Stimulated activated CD4-positive, alpha-beta T cell treated with anti-CD3 and anti-CD28 coated beads, TNF-alpha, amount 100 ng/mL, for 48 hours (primary cell): ENCODE measurements around the gene STBD1.
A peak's percentile ranks its signal among the peaks of the same experiment; 100 is the strongest.
"Not testable (repeated sequence)": the region's sequence is repeated elsewhere in the genome, so short reads cannot be mapped to it uniquely, and the experiment has no call there.

Experiments
- DNase-seq, 3 donors: peaks; one replicate each; pipeline ENCODE4 v3.0.0-alpha.2; 2020; ENCODE audit warnings: low read depth in 3 of 3

Gene STBD1

GRCh38 chr4:76322236-76322635 lies 15.7 kb downstream of the STBD1 start:
- DNase-seq: no peak

- DNase-seq: no peak
Observed at GRCh38 chr4:76325072-76325471, 18.5 kb downstream of the STBD1 start.

- no peak for DNase-seq
Observed at GRCh38 chr4:76326515-76326914, 20.0 kb downstream of the STBD1 start.

- DNase-seq: no peak
Observed at GRCh38 chr4:76334885-76335284, 28.4 kb downstream of the STBD1 start.

GRCh38 chr4:76339364-76339763 lies 32.8 kb downstream of the STBD1 start:
- DNase-seq: no peak

- DNase-seq: no peak
Observed at GRCh38 chr4:76341063-76341462, 34.5 kb downstream of the STBD1 start.

- no peak for DNase-seq
Observed at GRCh38 chr4:76342191-76342590, 35.7 kb downstream of the STBD1 start.

- no peak for DNase-seq
Observed at GRCh38 chr4:76342803-76343202, 36.3 kb downstream of the STBD1 start.

- peak in 1 of 3 donors; percentile 8 for DNase-seq
Observed at GRCh38 chr4:76354517-76355473, 48.3 kb downstream of the STBD1 start.

- no peak for DNase-seq
Observed at GRCh38 chr4:76357981-76358380, 51.4 kb downstream of the STBD1 start.

- DNase-seq: not testable (repeated sequence)
Observed at GRCh38 chr4:76359881-76360466, 53.4 kb downstream of the STBD1 start.
